HK-2 (cell line): ENCODE measurements around the gene LRRC45.
A peak's percentile ranks its signal among the peaks of the same experiment; 100 is the strongest.

ENCODE experiments used
- DNase-seq: peaks from one replicate; pipeline ENCODE4 v3.0.0-alpha.2; 2018; ENCODE audit not compliant: unreplicated experiment

The LRRC45 gene

GRCh38 chr17:82007228-82007494 lies 15.9 kb upstream of the LRRC45 start:
- no peak for DNase-seq

GRCh38 chr17:82007495-82008257 lies 15.4 kb upstream of the LRRC45 start:
- DNase-seq, result peak; percentile 41

- no peak for DNase-seq
Measured at GRCh38 chr17:82008258-82008940, 14.7 kb upstream of the LRRC45 start.

GRCh38 chr17:82008941-82009405 lies 14.1 kb upstream of the LRRC45 start:
- no peak for DNase-seq

GRCh38 chr17:82009413-82009812 lies 13.7 kb upstream of the LRRC45 start:
- no peak for DNase-seq

- DNase-seq, result no peak
Measured at GRCh38 chr17:82010575-82011525, 12.3 kb upstream of the LRRC45 start.

GRCh38 chr17:82011617-82012187 lies 11.4 kb upstream of the LRRC45 start:
- DNase-seq, result no peak

- DNase-seq, result no peak
Measured at GRCh38 chr17:82012261-82012639, 10.9 kb upstream of the LRRC45 start.

- DNase-seq, result no peak
Measured at GRCh38 chr17:82012640-82013295, 10.3 kb upstream of the LRRC45 start.

- no peak for DNase-seq
Measured at GRCh38 chr17:82013341-82013740, 9.8 kb upstream of the LRRC45 start.

GRCh38 chr17:82013772-82014321 lies 9.3 kb upstream of the LRRC45 start:
- no peak for DNase-seq

GRCh38 chr17:82014432-82014831 lies 8.7 kb upstream of the LRRC45 start:
- DNase-seq, result no peak

- DNase-seq, result no peak
Measured at GRCh38 chr17:82014971-82015310, 8.2 kb upstream of the LRRC45 start.

GRCh38 chr17:82015311-82015971 lies 7.7 kb upstream of the LRRC45 start:
- DNase-seq, result no peak

- DNase-seq, result no peak
Measured at GRCh38 chr17:82016061-82016874, 6.8 kb upstream of the LRRC45 start.

GRCh38 chr17:82016875-82017459 lies 6.1 kb upstream of the LRRC45 start:
- DNase-seq, result no peak

GRCh38 chr17:82017612-82018151 lies 5.4 kb upstream of the LRRC45 start:
- DNase-seq, result no peak

GRCh38 chr17:82018152-82018988 lies 4.7 kb upstream of the LRRC45 start:
- no peak for DNase-seq
